Effector memory CD8-positive, alpha-beta T cell (primary cell): ENCODE measurements around the gene BBS10.
A peak's percentile ranks its signal among the peaks of the same experiment; 100 is the strongest.
"Not testable (repeated sequence)": the region's sequence is repeated elsewhere in the genome, so short reads cannot be mapped to it uniquely, and the experiment has no call there.

Experiments
- ATAC-seq: fragments of 150-1000 bp; cut with Tn5 transposase; replicated peaks from 2 replicates; pipeline ENCODE4 v1.10.0; 2021; ENCODE audit warnings: mild to moderate bottlenecking, moderate library complexity
- DNase-seq, 3 experiments: peaks; one replicate each; pipeline ENCODE4 v3.0.0; 2021
- H3K27ac Mint-ChIP-seq, 2 donors: one replicate each; pipeline ENCODE4 v1.8.0; 2022; ENCODE audit warnings: mild to moderate bottlenecking in 2 of 2, mixed read lengths in 2 of 2, moderate library complexity in 2 of 2
- H3K27me3 Mint-ChIP-seq, 2 donors: one replicate each; pipeline ENCODE4 v1.8.0; 2022; ENCODE audit warnings: mixed read lengths in 2 of 2
- H3K36me3 Mint-ChIP-seq: one replicate; pipeline ENCODE4 v1.8.0; 2022; ENCODE audit warnings: mild to moderate bottlenecking, moderate library complexity, mixed read lengths; ENCODE audit not compliant: insufficient read depth
- H3K4me1 Mint-ChIP-seq, 2 donors: one replicate each; pipeline ENCODE4 v1.8.0; 2022; ENCODE audit warnings: low read depth in 2 of 2, mixed read lengths in 2 of 2
- H3K4me3 Mint-ChIP-seq, 2 donors: one replicate each; pipeline ENCODE4 v1.8.0; 2022; ENCODE audit warnings: mild to moderate bottlenecking in 2 of 2, mixed read lengths in 2 of 2, moderate library complexity in 2 of 2
- H3K9me3 Mint-ChIP-seq, 2 donors: one replicate each; pipeline ENCODE4 v1.8.0; 2022; ENCODE audit warnings: mixed read lengths in 2 of 2

Gene BBS10

DNA sequence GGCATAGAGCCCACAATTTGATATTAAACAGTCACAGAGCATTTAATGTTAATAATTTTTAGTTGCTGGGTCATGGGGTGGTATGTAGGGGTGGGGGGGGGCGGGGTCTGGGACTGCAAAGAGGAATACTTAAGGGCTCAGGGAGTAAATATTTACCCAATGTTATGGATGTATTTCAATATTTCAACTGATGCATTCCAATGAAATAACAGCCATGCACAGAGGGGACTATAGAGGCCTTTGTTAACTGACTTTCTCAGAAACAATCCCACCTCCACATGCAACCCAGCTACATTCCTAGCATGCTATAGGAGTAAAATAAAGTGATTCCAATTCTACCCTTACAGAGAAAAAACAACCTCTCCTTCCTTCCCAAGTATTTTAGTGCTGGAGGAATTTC lies 7.9 kb upstream of the BBS10 start:
- Mint-ChIP-seq H3K9me3 (no peaks in the 10 kb centered on the region), H3K27ac (no peak overlapping the region), H3K4me1 (no peaks in the 10 kb centered on the region), H3K27me3 (no peaks in the 10 kb centered on the region), H3K36me3 (peaks cover 25% of the 10 kb centered on the region), H3K4me3 (no peak overlapping the region)
- no peak for ATAC-seq
- no peak for DNase-seq

DNA sequence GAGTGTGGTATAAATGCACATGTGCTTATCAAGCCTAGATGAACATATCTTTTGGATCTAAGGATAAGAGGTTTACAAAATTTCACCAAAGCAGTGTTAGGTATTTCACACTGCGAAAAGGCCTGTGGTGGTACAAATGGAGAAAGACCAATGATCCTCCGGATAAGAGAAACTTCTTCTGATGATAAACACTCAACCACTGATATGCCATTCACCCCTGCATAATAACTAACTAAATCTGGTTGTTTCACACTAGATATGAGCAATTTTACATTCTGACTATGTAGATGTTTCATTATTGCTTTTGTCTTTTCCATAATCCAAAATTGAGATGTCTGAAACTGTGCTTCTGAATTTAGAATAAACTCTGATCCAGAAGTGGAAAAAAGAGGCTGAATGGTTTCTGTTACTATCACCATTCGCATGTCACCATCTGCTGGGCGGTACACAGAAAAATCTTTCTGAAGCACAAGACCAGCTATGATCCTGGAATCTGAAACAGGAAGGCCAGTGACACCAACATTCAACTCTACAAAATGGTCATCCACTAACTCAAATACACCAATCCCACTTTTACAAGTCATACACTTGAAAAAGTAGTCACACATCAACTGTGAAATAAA lies 1.3 kb downstream of the BBS10 start:
- DNase-seq (no peak), ATAC-seq (no peak)
- Mint-ChIP-seq H3K27me3 (no peaks in the 10 kb centered on the region), H3K27ac (peak overlapping the region in 1 of 2 donors; percentile 95), H3K36me3 (peaks cover 12% of the 10 kb centered on the region), H3K4me1 (peaks cover 18 to 23% of the 10 kb centered on the region in 2 donors), H3K9me3 (no peaks in the 10 kb centered on the region), H3K4me3 (peak overlapping the region; percentile 29 to 95)

DNA sequence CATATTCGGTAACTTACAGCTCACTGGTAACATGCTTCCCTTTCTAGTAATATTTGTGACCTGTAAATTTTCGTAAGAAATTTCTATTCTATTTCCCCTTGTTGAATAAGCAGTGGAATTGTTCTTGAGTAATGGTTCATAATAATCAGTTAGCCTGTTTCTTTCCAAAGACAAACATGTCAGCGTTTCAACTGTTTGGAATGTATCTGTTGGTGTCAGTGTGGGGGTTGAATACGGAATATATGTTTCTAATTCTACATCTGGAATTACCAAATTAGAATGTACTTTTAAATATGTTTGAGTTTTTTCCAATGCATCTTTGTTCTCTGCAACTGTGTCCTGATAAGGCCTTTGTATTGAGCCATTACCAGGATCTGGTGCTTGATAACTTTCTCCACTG lies 2.0 kb downstream of the BBS10 start:
- Mint-ChIP-seq H3K27ac (no peak overlapping the region), H3K4me1 (peaks cover 18 to 23% of the 10 kb centered on the region in 2 donors), H3K36me3 (peaks cover 15% of the 10 kb centered on the region), H3K4me3 (no peak overlapping the region), H3K9me3 (no peaks in the 10 kb centered on the region), H3K27me3 (no peaks in the 10 kb centered on the region)
- ATAC-seq (no peak), DNase-seq (no peak)

DNA sequence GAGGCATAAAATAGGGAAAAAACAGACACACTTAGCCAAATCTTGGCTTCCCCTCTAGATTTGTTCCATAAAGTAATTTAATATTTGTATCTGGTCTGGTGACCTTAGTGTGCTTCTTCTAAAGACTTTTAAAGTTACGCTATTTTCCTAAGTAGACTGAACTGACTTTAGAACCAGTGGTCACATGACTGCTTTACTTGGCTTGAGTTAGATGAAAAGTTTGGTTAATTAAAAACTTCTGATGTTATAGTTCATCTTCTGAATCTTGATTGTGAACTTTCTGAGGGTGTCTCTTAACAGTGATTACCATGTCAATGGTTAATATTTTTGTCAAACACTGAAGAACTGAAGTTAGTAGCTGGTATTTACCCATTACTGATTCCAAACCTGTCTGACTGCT lies 2.6 kb downstream of the BBS10 start:
- no peak for ATAC-seq
- Mint-ChIP-seq H3K27me3 (no peaks in the 10 kb centered on the region), H3K4me3 (no peak overlapping the region), H3K4me1 (peaks cover 18 to 23% of the 10 kb centered on the region in 2 donors), H3K36me3 (peaks cover 14% of the 10 kb centered on the region), H3K9me3 (no peaks in the 10 kb centered on the region), H3K27ac (no peak overlapping the region)
- DNase-seq, result no peak

DNA sequence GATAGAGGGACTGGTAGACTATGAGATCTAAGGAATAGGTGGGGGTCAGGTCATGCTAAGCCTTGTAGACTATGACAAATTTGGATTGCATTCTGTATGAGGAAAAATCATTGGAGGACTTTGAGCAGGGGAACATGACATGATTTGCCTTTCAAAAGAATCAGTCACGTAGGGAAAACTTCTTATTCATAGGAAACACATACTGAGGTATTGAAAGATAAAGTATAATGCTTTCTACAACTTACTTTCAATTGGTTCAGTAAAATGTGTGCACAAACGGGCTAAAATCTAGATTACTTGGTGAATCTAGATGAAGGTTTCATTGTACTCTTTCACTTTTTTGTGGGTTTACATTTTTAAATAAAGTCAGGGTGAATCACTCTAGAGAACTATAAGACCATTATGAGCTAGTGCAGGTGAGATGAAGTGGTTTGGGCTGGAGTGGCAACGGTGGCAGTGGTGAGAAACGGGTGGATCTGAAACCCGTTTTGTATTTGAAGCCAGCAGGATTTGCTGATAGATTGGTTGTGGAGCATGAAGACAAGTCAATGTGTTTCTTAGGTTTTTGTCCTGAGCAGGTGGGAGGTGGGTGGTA lies 6.7 kb downstream of the BBS10 start:
- ATAC-seq (no peak), DNase-seq (no peak)
- Mint-ChIP-seq H3K27me3 (peaks cover 7 to 14% of the 10 kb centered on the region in 2 donors), H3K36me3 (peaks cover 3% of the 10 kb centered on the region), H3K27ac (no peak overlapping the region), H3K4me1 (peaks cover 0 to 9% of the 10 kb centered on the region in 2 donors), H3K9me3 (no peaks in the 10 kb centered on the region), H3K4me3 (no peak overlapping the region)

DNA sequence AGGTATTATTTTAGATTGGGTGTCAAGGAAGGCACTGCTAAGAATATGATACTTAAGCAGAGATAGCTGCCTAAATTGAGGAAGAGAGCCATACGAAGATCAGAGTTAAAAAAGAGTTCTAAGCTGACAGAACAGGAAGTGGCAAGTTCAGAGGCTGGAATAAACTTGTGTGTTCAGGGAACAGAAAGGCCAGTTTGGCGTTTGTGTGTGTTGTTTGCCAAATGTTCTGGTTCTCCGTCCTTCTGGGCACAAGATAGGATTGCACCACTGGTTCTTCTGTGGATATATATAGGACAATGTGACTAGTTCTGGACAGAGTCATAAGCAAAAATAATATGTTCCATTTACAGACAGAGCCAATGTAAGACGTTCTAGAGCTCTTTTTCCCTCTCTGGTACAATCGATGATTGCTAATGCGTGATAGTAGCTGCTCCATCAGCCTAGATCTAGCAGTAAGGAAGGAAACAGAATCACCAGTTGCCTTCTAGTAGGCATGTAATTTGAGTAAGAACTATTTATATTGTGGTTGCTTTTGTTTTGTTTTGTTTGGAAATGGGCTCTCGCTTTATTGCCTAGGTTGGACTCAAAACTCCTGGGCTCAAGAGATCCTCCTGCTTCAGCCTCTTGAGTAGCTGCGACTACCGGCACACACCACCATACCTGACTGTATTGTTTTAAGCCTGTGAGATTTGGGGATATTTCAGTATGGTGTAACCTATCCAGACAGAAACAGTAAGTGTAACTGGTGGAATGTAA lies 7.4 kb downstream of the BBS10 start:
- DNase-seq, result no peak
- H3K36me3 Mint-ChIP-seq, result peaks cover 3% of the 10 kb centered on the region

DNA sequence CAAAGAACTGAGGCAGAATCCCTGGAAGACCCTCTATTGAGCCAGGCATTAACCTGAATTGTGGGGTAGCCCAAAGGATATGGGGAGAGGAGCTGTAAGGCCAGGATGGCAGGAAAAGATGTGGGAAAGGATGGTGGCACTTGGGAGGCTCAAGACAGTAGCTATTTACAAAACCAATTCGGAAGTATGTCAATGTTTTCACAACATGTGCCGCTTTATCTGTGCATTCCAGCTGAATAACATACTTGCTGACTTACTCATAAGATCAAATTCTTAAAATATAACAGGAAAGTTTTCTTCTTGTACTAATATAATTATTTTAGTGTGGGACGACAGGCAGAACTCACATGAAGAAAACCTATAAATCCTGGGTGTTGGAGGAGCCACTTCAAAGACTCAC lies 10.6 kb downstream of the BBS10 start:
- Mint-ChIP-seq H3K27ac (no peak overlapping the region), H3K4me3 (no peak overlapping the region), H3K36me3 (peaks cover 3% of the 10 kb centered on the region), H3K4me1 (no peaks in the 10 kb centered on the region), H3K27me3 (peaks cover 22 to 25% of the 10 kb centered on the region in 2 donors), H3K9me3 (no peaks in the 10 kb centered on the region)
- ATAC-seq (no peak), DNase-seq (no peak)

More for the DNA sequence above, 7.4 kb downstream of the BBS10 start:
- H3K27me3 Mint-ChIP-seq, result peaks cover 11 to 14% of the 10 kb centered on the region in 2 donors
- no peak overlapping the region for H3K4me3 Mint-ChIP-seq
- peaks cover 0 to 4% of the 10 kb centered on the region in 2 donors for H3K4me1 Mint-ChIP-seq
- H3K9me3 Mint-ChIP-seq, result no peaks in the 10 kb centered on the region
- no peak overlapping the region for H3K27ac Mint-ChIP-seq
- ATAC-seq, result no peak

DNA sequence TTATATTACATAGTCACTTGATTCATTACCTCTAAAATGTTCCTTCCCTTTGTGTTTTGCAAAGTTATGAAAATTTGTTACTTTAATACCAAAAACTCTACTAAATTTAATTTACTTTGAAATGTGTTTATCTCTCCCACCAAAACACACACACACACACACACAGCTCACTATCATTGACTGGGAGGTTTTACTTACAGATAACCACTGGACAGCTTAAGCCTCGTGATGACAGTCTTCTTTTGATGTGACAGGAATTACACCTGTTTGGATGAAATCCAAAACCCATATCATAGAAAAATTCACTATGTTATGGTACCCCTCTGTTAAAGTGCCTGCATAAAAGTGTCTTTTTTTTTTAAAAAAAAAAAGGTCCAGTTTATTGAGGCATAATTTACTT lies 15.6 kb downstream of the BBS10 start:
- H3K36me3 Mint-ChIP-seq, result no peaks in the 10 kb centered on the region
- H3K4me3 Mint-ChIP-seq, result no peak overlapping the region
- DNase-seq (no peak), ATAC-seq (no peak)
- H3K27ac Mint-ChIP-seq, result no peak overlapping the region
- peaks cover 36 to 49% of the 10 kb centered on the region in 2 donors for H3K27me3 Mint-ChIP-seq
- H3K4me1 Mint-ChIP-seq, result no peaks in the 10 kb centered on the region
- H3K9me3 Mint-ChIP-seq, result no peaks in the 10 kb centered on the region

DNA sequence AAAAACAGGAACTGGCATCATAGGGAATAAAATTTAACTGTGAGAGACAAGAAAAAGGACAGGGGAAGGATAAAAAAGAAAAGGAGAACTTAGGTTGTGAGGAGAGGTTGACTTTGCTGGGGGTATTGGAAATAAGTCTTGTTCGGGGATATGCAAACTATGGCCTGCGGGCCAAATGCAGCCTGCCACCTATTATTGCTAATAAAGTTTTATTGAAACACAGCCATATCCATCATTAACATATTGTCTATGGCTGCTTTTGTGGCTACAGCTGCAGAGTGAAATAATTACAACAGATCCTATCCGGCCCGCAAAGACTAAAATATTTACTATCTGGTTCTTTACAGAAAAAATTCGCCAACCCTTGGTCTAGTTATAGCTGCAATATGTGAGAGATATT lies 18.6 kb downstream of the BBS10 start:
- Mint-ChIP-seq H3K27ac (no peak overlapping the region), H3K27me3 (peaks cover 32 to 46% of the 10 kb centered on the region in 2 donors), H3K9me3 (no peaks in the 10 kb centered on the region), H3K4me3 (no peak overlapping the region), H3K4me1 (no peaks in the 10 kb centered on the region), H3K36me3 (peaks cover 3% of the 10 kb centered on the region)
- DNase-seq (no peak), ATAC-seq (no peak)

DNA sequence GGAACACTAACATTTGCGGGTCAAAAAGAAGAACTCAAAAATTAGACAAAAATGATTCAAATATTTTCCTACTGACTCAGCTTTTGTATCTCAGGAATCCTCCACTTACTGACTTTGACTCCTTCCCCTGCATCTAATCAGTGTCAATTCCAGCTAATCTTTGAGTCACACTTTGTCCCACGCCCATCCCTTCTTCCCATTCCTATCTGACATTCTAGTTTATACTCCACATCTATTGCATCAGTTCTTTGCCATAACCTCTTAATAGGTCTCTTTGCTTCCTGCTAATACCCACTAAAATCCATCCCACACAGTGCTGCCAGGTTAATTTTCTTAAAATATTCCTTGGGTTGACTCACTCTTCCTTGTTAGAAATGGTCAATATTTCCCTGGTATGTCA lies 19.1 kb downstream of the BBS10 start:
- Mint-ChIP-seq H3K36me3 (peaks cover 3% of the 10 kb centered on the region), H3K27ac (no peak overlapping the region), H3K4me1 (no peaks in the 10 kb centered on the region), H3K27me3 (peaks cover 32 to 45% of the 10 kb centered on the region in 2 donors), H3K4me3 (no peak overlapping the region), H3K9me3 (no peaks in the 10 kb centered on the region)
- DNase-seq (no peak), ATAC-seq (no peak)

DNA sequence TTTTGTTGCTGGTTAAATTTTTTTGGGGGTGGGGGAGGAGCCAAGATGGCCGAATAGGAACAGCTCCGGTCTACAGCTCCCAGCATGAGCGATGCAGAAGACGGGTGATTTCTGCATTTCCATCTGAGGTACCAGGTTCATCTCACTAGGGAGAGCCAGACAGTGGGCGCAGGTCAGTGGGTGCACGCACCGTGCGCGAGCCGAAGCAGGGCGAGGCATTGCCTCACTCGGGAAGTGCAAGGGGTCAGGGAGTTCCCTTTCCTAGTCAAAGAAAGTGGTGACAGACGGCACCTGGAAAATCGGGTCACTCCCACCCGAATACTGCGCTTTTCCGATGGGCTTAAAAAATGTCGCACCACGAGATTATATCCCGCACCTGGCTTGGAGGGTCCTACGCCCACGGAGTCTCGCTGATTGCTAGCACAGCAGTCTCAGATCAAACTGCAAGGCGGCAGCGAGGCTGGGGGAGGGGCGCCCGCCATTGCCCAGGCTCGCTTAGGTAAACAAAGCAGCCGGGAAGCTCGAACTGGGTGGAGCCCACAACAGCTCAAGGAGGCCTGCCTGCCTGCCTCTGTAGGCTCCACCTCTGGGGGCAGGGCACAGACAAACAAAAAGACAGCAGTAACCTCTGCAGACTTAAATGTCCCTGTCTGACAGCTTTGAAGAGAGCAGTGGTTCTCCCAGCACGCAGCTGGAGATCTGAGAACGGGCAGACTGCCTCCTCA lies 28.5 kb downstream of the BBS10 start:
- not testable (repeated sequence) for H3K4me3 Mint-ChIP-seq, H3K9me3 Mint-ChIP-seq, ATAC-seq, H3K27ac Mint-ChIP-seq, H3K4me1 Mint-ChIP-seq, DNase-seq, H3K36me3 Mint-ChIP-seq
- H3K27me3 Mint-ChIP-seq, result peaks cover 35 to 40% of the 10 kb centered on the region in 2 donors

DNA sequence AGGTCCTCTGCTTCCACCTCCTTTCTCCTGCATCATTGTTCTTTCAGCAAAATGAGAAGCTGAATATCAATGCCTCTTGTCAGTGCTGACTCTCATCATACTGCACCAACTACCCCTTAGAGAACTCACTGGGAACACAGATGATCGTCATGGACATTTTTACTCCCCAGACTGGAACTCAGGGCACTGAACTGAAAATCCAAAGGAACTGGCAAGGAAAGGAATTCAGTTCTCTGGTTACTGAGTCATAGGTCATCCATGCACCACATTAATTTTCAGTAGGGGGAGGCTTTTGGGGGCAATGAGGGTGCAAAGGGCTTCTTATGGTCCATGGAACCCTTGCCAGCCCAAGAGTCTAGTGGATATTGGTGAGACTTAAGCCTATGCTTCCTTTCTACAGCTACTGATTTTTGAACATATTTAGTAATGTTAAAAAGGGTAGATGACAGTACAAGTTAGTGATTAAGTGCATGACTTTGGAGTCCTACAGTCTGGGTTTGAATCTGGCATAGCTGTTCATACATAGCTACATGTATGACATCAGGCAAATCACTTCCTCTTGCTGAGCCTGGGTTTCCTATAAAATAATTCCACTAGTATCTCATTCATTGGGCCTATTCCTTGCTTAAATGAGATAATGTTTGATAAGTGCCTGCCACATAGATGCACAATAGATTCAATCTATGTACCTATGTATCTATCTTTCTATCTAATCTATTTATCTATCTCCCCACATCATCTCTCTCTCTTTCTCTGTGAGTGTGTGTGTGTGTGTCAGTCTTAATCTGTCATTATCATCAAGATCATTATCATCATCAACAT lies 29.2 kb downstream of the BBS10 start:
- H3K27me3 Mint-ChIP-seq, result peaks cover 35 to 40% of the 10 kb centered on the region in 2 donors
- DNase-seq (no peak), ATAC-seq (no peak)
- no peaks in the 10 kb centered on the region for H3K36me3 Mint-ChIP-seq
- no peak overlapping the region for H3K4me3 Mint-ChIP-seq
- H3K9me3 Mint-ChIP-seq, result no peaks in the 10 kb centered on the region
- no peaks in the 10 kb centered on the region for H3K4me1 Mint-ChIP-seq
- H3K27ac Mint-ChIP-seq, result no peak overlapping the region

DNA sequence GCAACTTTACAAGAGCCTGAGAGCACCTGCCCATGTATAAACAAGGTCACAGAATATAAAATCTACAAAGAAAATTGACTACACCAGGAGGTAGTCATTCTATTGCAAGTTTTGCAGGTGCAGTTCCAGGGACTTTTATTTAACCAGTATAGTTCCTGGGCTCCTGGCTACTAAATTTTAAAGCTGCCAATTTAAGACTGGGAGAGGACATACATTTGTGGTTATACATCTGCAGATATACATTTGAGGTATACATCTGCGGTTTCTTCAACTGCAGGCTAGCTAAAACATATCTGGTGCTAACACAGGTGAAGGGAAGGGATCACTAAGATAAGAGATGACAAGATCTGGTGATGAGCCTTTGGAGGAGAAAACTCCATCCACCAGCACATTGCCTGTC lies 30.2 kb downstream of the BBS10 start:
- no peak overlapping the region for H3K27ac Mint-ChIP-seq
- H3K4me3 Mint-ChIP-seq, result no peak overlapping the region
- no peaks in the 10 kb centered on the region for H3K36me3 Mint-ChIP-seq
- no peak for DNase-seq
- no peak for ATAC-seq
- H3K4me1 Mint-ChIP-seq, result no peaks in the 10 kb centered on the region
- no peaks in the 10 kb centered on the region for H3K9me3 Mint-ChIP-seq
- peaks cover 34 to 40% of the 10 kb centered on the region in 2 donors for H3K27me3 Mint-ChIP-seq
